Uterus (tissue), 4 donors: ENCODE measurements around the gene ASB1. TPM values are rescaled to one million over a fixed set of nuclear protein-coding genes. Genes with fewer than 3 reads are reported as not detected.
A peak's percentile ranks its signal among the peaks of the same experiment; 100 is the strongest.

Experiments
- DNase-seq, 2 donors: peaks; one replicate each; pipeline ENCODE4 v3.0.0-alpha.2; 2019 to 2020
- H3K27ac ChIP-seq, 2 donors: fragments of 200-600 bp; sonication (generic); 1 replicate in 1 of 2; 2 replicates in 1 of 2; pipeline ENCODE4 v1.5.1; 2016 to 2018
- H3K27me3 ChIP-seq, 2 donors: fragments of 200-600 bp; sonication (generic); one replicate each; pipeline ENCODE4 v1.5.1; 2018 to 2019; ENCODE audit warnings: control low read depth in 1 of 2
- H3K36me3 ChIP-seq, 2 donors: fragments of 200-600 bp; sonication (generic); one replicate each; pipeline ENCODE4 v1.5.1; 2019; ENCODE audit warnings: control low read depth in 1 of 2
- H3K4me1 ChIP-seq, 2 donors: fragments of 200-600 bp; sonication (generic); one replicate each; pipeline ENCODE4 v1.5.1; 2018 to 2019; ENCODE audit warnings: control low read depth in 1 of 2
- H3K4me3 ChIP-seq, 2 donors: fragments of 200-600 bp; sonication (generic); 1 replicate in 1 of 2; 2 replicates in 1 of 2; pipeline ENCODE4 v1.5.1; 2018 to 2019; ENCODE audit warnings: mild to moderate bottlenecking in 1 of 2
- H3K9me3 ChIP-seq, 2 donors: fragments of 200-600 bp; sonication (generic); one replicate each; pipeline ENCODE4 v1.5.1; 2019; ENCODE audit warnings: control low read depth in 1 of 2
- POLR2A ChIP-seq, 2 donors: fragments of 450-650 bp; IDR thresholded peaks; one replicate each; pipeline ENCODE4 v1.6.1; 2016; ENCODE audit warnings: antibody characterized with exemption in 2 of 2, mild to moderate bottlenecking in 1 of 2, moderate library complexity in 1 of 2
- intact Hi-C: fragments of 100-400 bp; cut with DNase I; formaldehyde crosslinking; loops from one replicate; pipeline ENCODE4 v1.15.1; 2023; ENCODE audit warnings: low total_unique reads
- total RNA-seq, 4 donors: library from RNA; depleted of rRNA in 3 of 4; stranded (reverse); fragments of >200 nt in 3 of 4; gene quantifications; one replicate each; pipeline versions ENCODE4 v1.1.0 to v1.2.4, GENCODE V29; 2014 to 2023
- TF ChIP-seq, protein P1 (sequence below), 4 experiments: fragments of 200-600 bp in 2 of 4; fragments of 450-650 bp in 2 of 4; sonication (generic) in 2 of 4; IDR thresholded peaks; one replicate each; pipeline ENCODE4 v1.5.1; 2016 to 2019; ENCODE audit warnings: antibody characterized with exemption in 4 of 4, mild to moderate bottlenecking in 2 of 4, moderate library complexity in 1 of 4
- donor health status: DM: yes; HTN: yes; CAD: no.

Gene ASB1
- total RNA-seq, 4 donors from 2014 or later, result 4.9 to 40.5 (median 18.6) TPM

DNA sequence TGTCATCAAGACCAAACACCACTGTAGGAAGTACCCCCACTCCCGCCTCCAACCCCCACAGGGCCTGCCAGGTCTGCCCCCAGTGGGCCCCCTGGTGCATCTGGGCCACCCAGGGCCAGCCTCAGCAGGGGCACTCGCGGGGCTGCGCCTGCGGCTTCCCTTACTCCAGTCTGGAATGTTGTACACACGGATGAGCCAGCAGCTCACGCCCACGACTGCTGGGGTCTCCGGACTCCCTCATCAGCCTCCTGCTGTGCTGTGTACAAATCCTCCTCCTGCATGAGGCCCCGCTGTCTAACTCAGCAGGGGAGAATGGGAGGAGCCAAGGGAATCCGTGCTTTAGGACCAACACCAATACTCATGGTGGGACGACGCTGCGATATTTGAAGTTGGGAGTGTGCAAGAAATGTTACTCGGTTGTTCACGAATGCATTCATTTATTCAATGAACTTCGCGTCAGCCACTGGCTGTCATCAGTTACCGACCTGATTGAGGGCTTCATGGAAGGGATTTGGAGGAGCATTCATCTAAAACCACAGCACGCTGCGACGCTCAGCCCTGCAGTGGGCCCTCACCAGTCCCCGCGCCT is 654 bp upstream of the ASB1 start:
- intact Hi-C loops, result no loop called here
- Histone ChIP-seq H3K36me3 (no peaks in the 10 kb centered on the region), H3K4me3 (peak overlapping the region; percentile 53 to 61), H3K9me3 (peaks cover 0 to 5% of the 10 kb centered on the region in 2 donors), H3K27ac (peak overlapping the region; percentile 80 to 92), H3K4me1 (peaks cover 0 to 4% of the 10 kb centered on the region in 2 donors), H3K27me3 (no peaks in the 10 kb centered on the region)
- TF ChIP-seq POLR2A (IDR thresholded peaks at IDR 0.05), result no peak
- TF ChIP-seq, protein P1, sequence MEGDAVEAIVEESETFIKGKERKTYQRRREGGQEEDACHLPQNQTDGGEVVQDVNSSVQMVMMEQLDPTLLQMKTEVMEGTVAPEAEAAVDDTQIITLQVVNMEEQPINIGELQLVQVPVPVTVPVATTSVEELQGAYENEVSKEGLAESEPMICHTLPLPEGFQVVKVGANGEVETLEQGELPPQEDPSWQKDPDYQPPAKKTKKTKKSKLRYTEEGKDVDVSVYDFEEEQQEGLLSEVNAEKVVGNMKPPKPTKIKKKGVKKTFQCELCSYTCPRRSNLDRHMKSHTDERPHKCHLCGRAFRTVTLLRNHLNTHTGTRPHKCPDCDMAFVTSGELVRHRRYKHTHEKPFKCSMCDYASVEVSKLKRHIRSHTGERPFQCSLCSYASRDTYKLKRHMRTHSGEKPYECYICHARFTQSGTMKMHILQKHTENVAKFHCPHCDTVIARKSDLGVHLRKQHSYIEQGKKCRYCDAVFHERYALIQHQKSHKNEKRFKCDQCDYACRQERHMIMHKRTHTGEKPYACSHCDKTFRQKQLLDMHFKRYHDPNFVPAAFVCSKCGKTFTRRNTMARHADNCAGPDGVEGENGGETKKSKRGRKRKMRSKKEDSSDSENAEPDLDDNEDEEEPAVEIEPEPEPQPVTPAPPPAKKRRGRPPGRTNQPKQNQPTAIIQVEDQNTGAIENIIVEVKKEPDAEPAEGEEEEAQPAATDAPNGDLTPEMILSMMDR (IDR thresholded peaks at IDR 0.05), result no peak
- DNase-seq, result no peak

DNA sequence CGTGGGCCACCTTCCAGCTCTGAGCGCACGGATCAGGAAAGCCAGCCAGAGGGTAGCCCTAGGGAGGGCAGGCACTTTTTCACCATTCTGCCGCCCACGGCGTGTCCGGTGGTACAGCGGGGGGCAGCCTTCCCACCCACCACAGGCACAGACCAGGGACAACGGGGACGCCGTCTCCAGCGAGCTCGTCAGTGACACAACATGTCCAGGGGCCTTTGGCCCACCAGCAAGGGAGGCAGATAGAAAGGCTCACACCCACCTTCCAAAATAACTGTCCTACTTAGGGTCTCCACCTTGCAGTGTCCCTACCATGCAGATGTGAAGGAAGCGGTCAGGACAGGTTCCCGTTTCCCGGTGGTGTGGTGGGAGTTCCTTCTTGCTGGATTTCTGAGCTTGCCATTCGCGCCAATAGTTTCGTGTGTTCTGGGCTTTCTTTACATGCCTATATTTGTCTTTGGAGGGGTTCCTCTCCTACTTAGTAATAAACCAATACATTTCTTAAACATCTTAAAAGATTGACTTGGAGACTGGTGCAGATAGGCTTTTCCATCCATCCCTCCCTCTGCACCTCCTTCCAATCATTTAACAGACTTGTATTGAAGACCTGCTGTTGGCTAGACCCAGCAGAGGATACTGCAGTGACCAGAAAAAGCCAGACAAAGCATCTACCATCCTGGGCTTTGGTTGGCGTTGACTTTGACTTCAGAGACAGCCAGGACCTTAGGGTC is 872 bp downstream of the ASB1 start:
- peaks cover 0 to 4% of the 10 kb centered on the region in 2 donors for H3K4me1 ChIP-seq
- H3K9me3 ChIP-seq, result peaks cover 0 to 5% of the 10 kb centered on the region in 2 donors
- DNase-seq, result no peak
- peak overlapping the region; percentile 80 to 92 for H3K27ac ChIP-seq
- no peak for TF ChIP-seq POLR2A (IDR thresholded peaks at IDR 0.05)
- TF ChIP-seq, protein P1 (IDR thresholded peaks at IDR 0.05), result no peak
- H3K36me3 ChIP-seq, result no peaks in the 10 kb centered on the region
- peak overlapping the region; percentile 53 to 61 for H3K4me3 ChIP-seq
- no peaks in the 10 kb centered on the region for H3K27me3 ChIP-seq
- intact Hi-C loops, result no loop called here

DNA sequence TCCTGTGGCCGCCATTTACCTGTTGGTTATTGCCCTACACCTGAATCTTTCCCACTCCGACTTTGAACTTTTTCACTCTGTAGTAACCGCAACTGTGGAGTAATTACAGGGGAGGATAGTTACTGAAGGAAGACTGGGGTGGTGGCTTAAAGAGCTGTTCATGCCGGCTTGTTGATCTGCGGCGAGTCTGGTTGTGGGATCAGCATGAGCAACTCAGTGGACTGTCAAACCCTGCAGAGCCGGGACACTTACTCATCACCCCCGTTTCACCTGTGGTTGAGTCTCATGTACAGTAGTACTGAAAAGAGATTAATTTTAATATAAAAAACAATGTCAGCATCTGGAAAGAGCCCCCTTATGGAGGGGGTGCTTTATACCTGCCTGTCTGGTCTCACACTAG is 2.1 kb downstream of the ASB1 start:
- H3K36me3 ChIP-seq, result no peaks in the 10 kb centered on the region
- H3K27me3 ChIP-seq, result no peaks in the 10 kb centered on the region
- no peak for DNase-seq
- TF ChIP-seq, protein P1 (IDR thresholded peaks at IDR 0.05), result no peak
- no peak for TF ChIP-seq POLR2A (IDR thresholded peaks at IDR 0.05)
- H3K9me3 ChIP-seq, result peaks cover 0 to 5% of the 10 kb centered on the region in 2 donors
- no peak overlapping the region for H3K27ac ChIP-seq
- no peak overlapping the region for H3K4me3 ChIP-seq
- peaks cover 0 to 4% of the 10 kb centered on the region in 2 donors for H3K4me1 ChIP-seq
- intact Hi-C loops, result no loop called here

DNA sequence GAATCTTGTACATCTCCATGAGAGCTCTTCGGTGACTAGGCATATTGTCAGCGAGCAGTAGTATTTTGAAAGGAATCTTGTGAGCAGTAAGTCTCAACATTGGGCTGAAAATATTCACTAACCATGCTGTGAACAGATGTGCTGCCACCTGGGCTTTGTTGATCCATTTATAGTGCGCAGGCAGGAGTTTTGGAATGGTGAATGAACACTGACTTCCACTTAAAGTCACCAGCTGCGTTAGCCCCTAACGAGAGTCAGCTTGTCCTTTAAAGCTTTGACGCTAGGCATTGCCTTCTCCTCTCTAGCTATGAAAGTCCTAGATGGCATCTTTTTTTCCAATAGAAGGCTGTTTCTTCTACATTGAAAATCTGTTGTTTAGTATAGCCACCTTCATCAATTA is 4.1 kb downstream of the ASB1 start:
- no peak overlapping the region for H3K27ac ChIP-seq
- no peak for TF ChIP-seq POLR2A (IDR thresholded peaks at IDR 0.05)
- TF ChIP-seq, protein P1 (IDR thresholded peaks at IDR 0.05), result no peak
- no peak for DNase-seq
- peaks cover 0 to 5% of the 10 kb centered on the region in 2 donors for H3K9me3 ChIP-seq
- intact Hi-C loops, result no loop called here
- H3K4me3 ChIP-seq, result no peak overlapping the region
- no peaks in the 10 kb centered on the region for H3K36me3 ChIP-seq
- H3K4me1 ChIP-seq, result peaks cover 0 to 3% of the 10 kb centered on the region in 2 donors
- no peaks in the 10 kb centered on the region for H3K27me3 ChIP-seq

DNA sequence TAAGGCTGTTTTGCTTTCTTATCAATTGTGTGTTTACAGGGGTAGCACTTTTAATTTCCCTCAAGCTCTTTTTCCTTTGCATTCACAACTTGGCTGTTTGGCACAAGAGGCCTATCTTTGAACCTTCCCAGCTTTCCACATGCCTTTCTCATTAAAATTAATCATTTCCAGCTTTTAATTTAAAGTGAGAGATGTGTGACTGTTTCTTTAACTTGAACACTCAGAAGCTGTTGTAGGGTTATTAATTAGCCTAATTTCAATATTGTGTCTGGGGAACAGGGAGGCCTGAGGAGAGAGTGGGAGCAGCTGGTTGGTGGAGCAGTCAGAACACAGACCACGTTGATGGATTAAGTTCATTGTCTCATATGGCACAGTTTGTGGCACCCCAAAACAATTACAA is 4.7 kb downstream of the ASB1 start:
- no peaks in the 10 kb centered on the region for H3K27me3 ChIP-seq
- TF ChIP-seq POLR2A (IDR thresholded peaks at IDR 0.05), result no peak
- TF ChIP-seq, protein P1 (IDR thresholded peaks at IDR 0.05), result no peak
- H3K4me3 ChIP-seq, result no peak overlapping the region
- H3K36me3 ChIP-seq, result no peaks in the 10 kb centered on the region
- no peak for DNase-seq
- peaks cover 0 to 5% of the 10 kb centered on the region in 2 donors for H3K9me3 ChIP-seq
- H3K27ac ChIP-seq, result no peak overlapping the region
- no peaks in the 10 kb centered on the region for H3K4me1 ChIP-seq
- intact Hi-C loops, result no loop called here
